ENCODE results near the gene ZBTB16. TPM values are rescaled to one million over a fixed set of nuclear protein-coding genes. Genes with fewer than 3 reads are reported as not detected.

The ZBTB16 gene
- total and polyA plus RNA-seq, 7 experiments from 2014 or later = 3.0 to 22.1 (median 7.2) TPM

DNA sequence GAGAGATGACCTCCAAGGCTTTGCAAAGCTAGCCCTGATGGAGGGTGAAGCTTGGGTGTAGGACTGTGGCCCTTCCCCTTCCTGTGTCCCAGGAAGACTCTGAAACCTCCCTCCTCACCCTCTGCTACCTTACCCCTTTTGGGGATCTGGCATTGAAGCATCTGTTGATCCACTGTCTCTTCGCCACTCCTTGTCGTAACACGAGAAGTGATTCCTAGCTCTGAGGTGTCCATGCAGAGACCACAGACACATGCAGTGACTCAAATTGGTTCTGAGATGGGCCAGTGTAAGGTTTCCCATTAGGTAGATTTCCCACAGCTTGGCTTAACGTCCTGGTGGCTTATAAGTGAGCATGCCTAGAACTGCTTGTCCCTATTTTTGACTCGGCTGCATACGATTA is 101.4 kb downstream of the ZBTB16 start:
- POLR2A ChIA-PET = interaction anchor here (1.5 to 20.6 kb wide), 4 partner anchors 9 to 27 kb away, joined by 3 to 363 read pairs (median 32); no protein-coding TSS in a partner anchor
- peak overlapping the region; percentile 55 for H3K27ac ChIP-seq (ENCODE audit: low read depth, low read length)

DNA sequence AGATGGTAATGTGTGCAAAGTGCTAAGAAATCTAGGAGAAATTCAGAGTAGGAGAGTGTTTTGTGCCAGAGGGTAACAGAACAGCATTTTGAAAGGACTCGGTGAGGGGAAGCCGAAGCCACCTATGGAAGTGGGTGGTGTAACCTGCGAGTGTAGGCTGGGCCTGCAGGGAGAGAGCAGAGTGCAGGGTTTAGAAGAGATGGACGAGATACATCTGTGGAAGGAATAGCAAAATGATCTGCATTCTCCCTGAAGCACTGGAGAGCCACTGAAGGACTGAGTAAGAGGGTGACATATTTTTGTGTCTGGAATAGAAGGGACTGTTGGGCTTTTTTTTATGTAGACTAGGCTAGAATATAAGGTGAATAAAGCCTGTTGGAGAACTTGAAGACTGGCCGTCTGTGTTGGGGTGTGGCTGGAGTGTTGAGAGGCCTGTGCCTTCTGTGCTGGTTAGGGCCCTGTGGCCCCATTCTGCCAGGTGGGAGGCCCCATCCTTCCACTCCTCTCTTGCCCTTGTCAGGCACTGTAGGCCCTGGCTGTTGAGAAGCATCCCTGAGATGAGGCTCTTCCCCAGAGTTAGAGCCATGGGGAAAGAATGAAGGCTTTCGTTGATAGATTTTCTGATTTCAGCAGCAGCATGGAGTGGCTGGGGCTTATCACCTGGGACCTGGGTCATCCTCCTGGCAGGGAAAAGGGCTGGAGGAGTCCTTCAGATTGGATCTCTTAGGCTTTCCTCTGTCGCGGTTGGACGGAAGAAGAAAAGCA is 102.2 kb downstream of the ZBTB16 start:
- Mint-ChIP-seq H3K9me3 (peaks cover 0 to 4% (median 0%) of the 10 kb centered on the region in 11 donors), H3K27ac (peak overlapping the region; percentile 24 to 97 (median 93)), H3K27me3 (no peaks in the 10 kb centered on the region), H3K4me1 (peaks cover 63 to 100% (median 97%) of the 10 kb centered on the region in 7 donors), H3K36me3 (peaks cover 0 to 20% (median 0%) of the 10 kb centered on the region in 5 donors), H3K4me3 (peak overlapping the region in 6 of 10 donors; percentile 3 to 85 (median 77))
- no peak for DNase-seq
- H3K9me3 ChIP-seq (ENCODE audit: control insufficient read depth in 2 of 3, low read length in 3 of 3) = no peaks in the 10 kb centered on the region
- H3K4me1 ChIP-seq (ENCODE audit: control insufficient read depth in 2 of 2, insufficient read depth in 2 of 2, low read length in 2 of 2) = peaks cover 36 to 80% of the 10 kb centered on the region in 2 donors
- intact Hi-C loops (cut with micrococcal nuclease) = loop anchor here (2.0 to 10.0 kb wide), 8 partner anchors 27 to 387 kb away; partner anchors contain the start of genes C11orf71 (in 2 of the 2), RBM7 (in 2 of the 2), CLDN25 (in 1 of the 2) and USP28 (in 1 of the 2)
- ChIA-PET POLR2A (interaction anchor here (1.5 to 20.6 kb wide), 4 partner anchors 8 to 26 kb away, joined by 3 to 363 read pairs (median 32); no protein-coding TSS in a partner anchor), CTCF (interaction anchor here (0.6 to 6.1 kb wide), 6 partner anchors 8 to 99 kb away, joined by 3 to 47 read pairs (median 4); no protein-coding TSS in a partner anchor)
- H3K4me3 ChIP-seq (ENCODE audit: low read length) = no peak overlapping the region
- H3K27ac ChIP-seq (ENCODE audit: low read depth, low read length) = no peak overlapping the region
- ATAC-seq = no peak
- no peaks in the 10 kb centered on the region for H3K36me3 ChIP-seq (ENCODE audit: control insufficient read depth in 2 of 3, insufficient read depth in 3 of 3, low read length in 3 of 3)
- no peaks in the 10 kb centered on the region for H3K27me3 ChIP-seq (ENCODE audit: control insufficient read depth in 2 of 2, insufficient read depth in 2 of 2, low read length in 2 of 2)

More for the DNA sequence above, 101.4 kb downstream of the ZBTB16 start:
- CTCF ChIA-PET = interaction anchor here (0.6 to 6.1 kb wide), 7 partner anchors 8 to 100 kb away, joined by 3 to 47 read pairs (median 7); partner anchors contain the start of gene ZBTB16
- peaks cover 0 to 4% (median 0%) of the 10 kb centered on the region in 11 donors for H3K9me3 Mint-ChIP-seq
- H3K4me1 ChIP-seq (ENCODE audit: control insufficient read depth in 2 of 2, insufficient read depth in 2 of 2, low read length in 2 of 2) = peaks cover 31 to 79% of the 10 kb centered on the region in 2 donors
- H3K27me3 ChIP-seq (ENCODE audit: control insufficient read depth in 2 of 2, insufficient read depth in 2 of 2, low read length in 2 of 2) = no peaks in the 10 kb centered on the region
- DNase-seq = no peak
- peak overlapping the region; percentile 88 to 98 (median 93) for H3K27ac Mint-ChIP-seq
- peaks cover 57 to 100% (median 93%) of the 10 kb centered on the region in 7 donors for H3K4me1 Mint-ChIP-seq
- H3K36me3 Mint-ChIP-seq = peaks cover 0 to 17% (median 0%) of the 10 kb centered on the region in 5 donors
- H3K27me3 Mint-ChIP-seq = no peaks in the 10 kb centered on the region
- intact Hi-C loops (cut with micrococcal nuclease) = loop anchor here (1.0 to 10.0 kb wide), 20 partner anchors 7 to 386 kb away; partner anchors contain the start of genes C11orf71 (in 2 of the 2), RBM7 (in 2 of the 2), CLDN25 (in 1 of the 2) and USP28 (in 1 of the 2)
- peak overlapping the region in 8 of 10 donors; percentile 13 to 85 (median 79) for H3K4me3 Mint-ChIP-seq
- no peak overlapping the region for H3K4me3 ChIP-seq (ENCODE audit: low read length)
- no peak for ATAC-seq
- no peaks in the 10 kb centered on the region for H3K36me3 ChIP-seq (ENCODE audit: control insufficient read depth in 2 of 3, insufficient read depth in 3 of 3, low read length in 3 of 3)
- no peaks in the 10 kb centered on the region for H3K9me3 ChIP-seq (ENCODE audit: control insufficient read depth in 2 of 3, low read length in 3 of 3)

DNA sequence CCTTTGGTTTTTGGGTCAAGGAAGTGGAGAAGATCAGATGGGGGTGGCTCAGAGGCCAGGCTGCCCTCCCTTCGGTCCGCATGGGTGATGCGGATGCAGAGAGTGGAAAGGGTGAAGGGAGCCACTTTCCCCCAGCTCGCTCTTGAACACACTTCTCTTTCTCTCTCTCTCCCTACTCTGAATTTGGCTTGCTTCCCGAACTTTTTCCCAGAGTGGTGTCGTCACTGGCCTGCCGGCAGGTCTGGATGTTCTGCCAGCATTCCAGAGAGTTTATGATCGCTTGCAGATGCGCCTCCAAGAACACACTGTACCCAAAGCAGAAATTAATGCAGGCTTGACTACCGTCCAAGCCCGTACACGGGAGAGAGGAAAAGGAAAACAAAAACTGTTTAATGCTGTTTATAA is 103.2 kb downstream of the ZBTB16 start:
- no peaks in the 10 kb centered on the region for H3K9me3 ChIP-seq (ENCODE audit: control insufficient read depth in 2 of 3, low read length in 3 of 3)
- ATAC-seq (no peak), DNase-seq (no peak)
- Mint-ChIP-seq H3K27me3 (no peaks in the 10 kb centered on the region), H3K4me1 (peaks cover 65 to 100% (median 97%) of the 10 kb centered on the region in 7 donors), H3K9me3 (peaks cover 0 to 4% (median 0%) of the 10 kb centered on the region in 11 donors), H3K36me3 (peaks cover 0 to 17% (median 0%) of the 10 kb centered on the region in 5 donors), H3K27ac (peak overlapping the region in 6 of 9 donors; percentile 8 to 93 (median 75)), H3K4me3 (peak overlapping the region in 2 of 10 donors; percentile 6 to 51)
- intact Hi-C loops (cut with micrococcal nuclease) = loop anchor here (5.0 to 10.0 kb wide), 3 partner anchors 35 to 388 kb away; partner anchors contain the start of genes C11orf71 (in 2 of the 2), RBM7 (in 2 of the 2), CLDN25 (in 1 of the 2) and ZW10 (in 1 of the 2)
- ChIA-PET POLR2A (interaction anchor here (6.5 to 20.6 kb wide), 2 partner anchors 11 to 25 kb away, joined by 45 to 363 read pairs; no protein-coding TSS in a partner anchor), CTCF (interaction anchor here (0.6 to 6.1 kb wide), 4 partner anchors 16 to 89 kb away, joined by 3 to 47 read pairs (median 4); no protein-coding TSS in a partner anchor)
- no peaks in the 10 kb centered on the region for H3K36me3 ChIP-seq (ENCODE audit: control insufficient read depth in 2 of 3, insufficient read depth in 3 of 3, low read length in 3 of 3)
- no peak overlapping the region for H3K27ac ChIP-seq (ENCODE audit: low read depth, low read length)
- H3K27me3 ChIP-seq (ENCODE audit: control insufficient read depth in 2 of 2, insufficient read depth in 2 of 2, low read length in 2 of 2) = no peaks in the 10 kb centered on the region
- H3K4me3 ChIP-seq (ENCODE audit: low read length) = no peak overlapping the region
- H3K4me1 ChIP-seq (ENCODE audit: control insufficient read depth in 2 of 2, insufficient read depth in 2 of 2, low read length in 2 of 2) = peaks cover 41 to 85% of the 10 kb centered on the region in 2 donors

DNA sequence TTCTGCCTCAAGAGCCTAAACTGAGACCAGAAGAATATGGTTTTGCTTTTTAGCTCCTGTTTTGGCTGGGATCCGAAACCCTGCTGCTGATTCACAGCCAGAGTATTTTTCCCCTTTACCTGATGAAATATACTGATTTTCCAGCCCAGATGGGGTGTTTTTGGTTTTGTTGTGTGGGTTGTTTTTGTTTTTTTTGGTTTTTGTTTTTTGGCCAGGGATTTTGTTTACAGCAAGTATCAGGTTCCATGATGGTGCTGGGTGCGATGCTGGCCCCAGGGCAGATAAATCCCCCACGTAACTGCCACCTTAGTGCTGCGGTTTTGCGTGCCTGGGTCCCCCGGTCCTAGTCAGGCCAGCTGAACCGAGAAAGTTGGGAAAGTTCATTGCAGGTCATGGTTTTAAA is 103.7 kb downstream of the ZBTB16 start:
- H3K27ac Mint-ChIP-seq = peak overlapping the region in 6 of 9 donors; percentile 38 to 93 (median 46)
- DNase-seq (no peak), ATAC-seq (no peak)
- CTCF ChIA-PET = interaction anchor here (0.6 to 6.1 kb wide), 3 partner anchors 16 to 89 kb away, joined by 3 to 47 read pairs (median 3); no protein-coding TSS in a partner anchor
- peaks cover 0 to 4% (median 0%) of the 10 kb centered on the region in 11 donors for H3K9me3 Mint-ChIP-seq
- Histone ChIP-seq H3K27me3 (ENCODE audit: control insufficient read depth in 2 of 2, insufficient read depth in 2 of 2, low read length in 2 of 2) (no peaks in the 10 kb centered on the region), H3K36me3 (ENCODE audit: control insufficient read depth in 2 of 3, insufficient read depth in 3 of 3, low read length in 3 of 3) (no peaks in the 10 kb centered on the region), H3K27ac (ENCODE audit: low read depth, low read length) (no peak overlapping the region), H3K9me3 (ENCODE audit: control insufficient read depth in 2 of 3, low read length in 3 of 3) (no peaks in the 10 kb centered on the region), H3K4me3 (ENCODE audit: low read length) (no peak overlapping the region), H3K4me1 (ENCODE audit: control insufficient read depth in 2 of 2, insufficient read depth in 2 of 2, low read length in 2 of 2) (peaks cover 47 to 85% of the 10 kb centered on the region in 2 donors)
- intact Hi-C loops (cut with micrococcal nuclease) = loop anchor here (5.0 to 10.0 kb wide), 3 partner anchors 34 to 388 kb away; partner anchors contain the start of genes C11orf71 (in 2 of the 2), RBM7 (in 2 of the 2), CLDN25 (in 1 of the 2) and ZW10 (in 1 of the 2)
- POLR2A ChIA-PET = interaction anchor here (1.0 to 20.6 kb wide), 3 partner anchors 10 to 25 kb away, joined by 3 to 363 read pairs (median 45); no protein-coding TSS in a partner anchor
- H3K4me3 Mint-ChIP-seq = peak overlapping the region in 1 of 10 donors; percentile 3
- H3K36me3 Mint-ChIP-seq = peaks cover 0 to 14% (median 0%) of the 10 kb centered on the region in 5 donors
- H3K4me1 Mint-ChIP-seq = peaks cover 66 to 100% (median 97%) of the 10 kb centered on the region in 7 donors
- H3K27me3 Mint-ChIP-seq = no peaks in the 10 kb centered on the region

DNA sequence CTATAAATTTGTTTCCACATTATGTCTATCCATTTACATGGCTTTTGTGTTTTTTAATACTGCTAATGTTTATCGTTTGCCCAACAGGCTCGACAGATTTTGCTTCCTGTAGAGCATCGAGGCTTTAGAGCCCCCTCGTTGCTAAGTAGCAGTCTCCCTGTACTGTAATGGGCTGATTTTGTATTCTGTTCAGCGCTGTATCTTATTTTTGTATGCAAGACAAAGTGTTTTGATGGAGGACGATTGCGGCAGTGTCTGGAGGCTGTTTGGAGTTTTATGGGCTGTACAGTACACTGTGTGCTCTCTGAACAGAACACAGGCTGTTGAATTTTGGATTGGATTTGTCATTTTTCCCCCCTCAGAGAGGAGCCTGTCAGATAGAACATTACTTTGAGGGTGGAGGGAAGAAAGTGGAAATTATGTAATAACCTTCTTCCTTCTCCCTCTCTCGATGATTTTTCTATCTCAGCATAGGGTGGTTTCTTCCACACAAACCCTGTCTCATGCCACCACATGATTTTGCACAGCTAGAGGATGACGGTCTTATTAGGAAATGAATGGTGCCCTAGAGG is 104.4 kb downstream of the ZBTB16 start:
- no peaks in the 10 kb centered on the region for H3K27me3 Mint-ChIP-seq
- no peak overlapping the region for H3K4me3 ChIP-seq (ENCODE audit: low read length)
- no peak overlapping the region for H3K27ac ChIP-seq (ENCODE audit: low read depth, low read length)
- H3K4me1 Mint-ChIP-seq = peaks cover 69 to 100% (median 97%) of the 10 kb centered on the region in 7 donors
- intact Hi-C loops (cut with micrococcal nuclease) = loop anchor here (5.0 to 10.0 kb wide), 3 partner anchors 33 to 389 kb away; partner anchors contain the start of genes C11orf71 (in 2 of the 2), RBM7 (in 2 of the 2), CLDN25 (in 1 of the 2) and ZW10 (in 1 of the 2)
- H3K9me3 ChIP-seq (ENCODE audit: control insufficient read depth in 2 of 3, low read length in 3 of 3) = no peaks in the 10 kb centered on the region
- H3K9me3 Mint-ChIP-seq = peaks cover 0 to 4% (median 0%) of the 10 kb centered on the region in 11 donors
- H3K4me1 ChIP-seq (ENCODE audit: control insufficient read depth in 2 of 2, insufficient read depth in 2 of 2, low read length in 2 of 2) = peaks cover 53 to 85% of the 10 kb centered on the region in 2 donors
- ChIA-PET POLR2A (interaction anchor here (1.0 to 20.6 kb wide), 2 partner anchors 13 to 24 kb away, joined by 3 to 363 read pairs; no protein-coding TSS in a partner anchor), CTCF (interaction anchor here (1.0 kb wide), 1 partner anchor 15 kb away, joined by 3 read pairs; no protein-coding TSS in a partner anchor)
- no peak overlapping the region for H3K4me3 Mint-ChIP-seq
- H3K36me3 Mint-ChIP-seq = peaks cover 0 to 14% (median 0%) of the 10 kb centered on the region in 5 donors
- ATAC-seq (no peak), DNase-seq (no peak)
- peak overlapping the region in 8 of 9 donors; percentile 3 to 93 (median 26) for H3K27ac Mint-ChIP-seq
- H3K36me3 ChIP-seq (ENCODE audit: control insufficient read depth in 2 of 3, insufficient read depth in 3 of 3, low read length in 3 of 3) = no peaks in the 10 kb centered on the region
- no peaks in the 10 kb centered on the region for H3K27me3 ChIP-seq (ENCODE audit: control insufficient read depth in 2 of 2, insufficient read depth in 2 of 2, low read length in 2 of 2)

All from naive thymus-derived CD4-positive, alpha-beta T cell (primary cell).